H9 (cell line): Measurements from ENCODE around the gene SYNE4. TPM values are rescaled to one million over a fixed set of nuclear protein-coding genes. Genes with fewer than 3 reads are reported as not detected.

Experiments used
- DNase-seq: peaks from one replicate; pipeline ENCODE4 v3.0.0-alpha.2; 2017
- H2AFZ ChIP-seq: one replicate; pipeline ENCODE4 v1.6.1; 2013; ENCODE audit warnings: mild to moderate bottlenecking, low read length, control low read depth, moderate library complexity
- H2AK5ac ChIP-seq: 2 replicates; pipeline ENCODE4 v1.6.1; 2013; ENCODE audit warnings: low read length, control low read depth, mixed read lengths; ENCODE audit not compliant: insufficient read length
- H2BK120ac ChIP-seq: one replicate; pipeline ENCODE4 v1.6.1; 2013; ENCODE audit warnings: low read depth, mild to moderate bottlenecking, low read length, control low read depth, inconsistent platforms; ENCODE audit not compliant: poor library complexity, severe bottlenecking
- H2BK12ac ChIP-seq: 2 replicates; pipeline ENCODE4 v1.6.1; 2013; ENCODE audit warnings: low read length, control low read depth, mixed read lengths, low read depth; ENCODE audit not compliant: insufficient read length
- H2BK15ac ChIP-seq: 2 replicates; pipeline ENCODE4 v1.6.1; 2013; ENCODE audit warnings: low read depth, low read length, control low read depth
- H2BK20ac ChIP-seq: one replicate; pipeline ENCODE4 v1.6.1; 2013; ENCODE audit warnings: low read depth, mild to moderate bottlenecking, low read length, control low read depth, inconsistent platforms; ENCODE audit not compliant: poor library complexity, severe bottlenecking
- H2BK5ac ChIP-seq: 2 replicates; pipeline ENCODE4 v1.6.1; 2013; ENCODE audit warnings: low read length, control low read depth, mixed read lengths; ENCODE audit not compliant: insufficient read length
- H3K14ac ChIP-seq: 2 replicates; pipeline ENCODE4 v1.6.1; 2013; ENCODE audit warnings: low read length, control low read depth; ENCODE audit not compliant: insufficient read depth
- H3K18ac ChIP-seq: 2 replicates; pipeline ENCODE4 v1.6.1; 2013; ENCODE audit warnings: low read depth, mild to moderate bottlenecking, mixed read lengths, low read length, control low read depth; ENCODE audit not compliant: insufficient read length
- H3K23ac ChIP-seq: 2 replicates; pipeline ENCODE4 v1.6.1; 2013; ENCODE audit warnings: low read length, control low read depth, mixed read lengths, low read depth; ENCODE audit not compliant: insufficient read length
- H3K23me2 ChIP-seq: 2 replicates; pipeline ENCODE4 v1.6.1; 2013; ENCODE audit warnings: low read depth, mild to moderate bottlenecking, mixed read lengths, low read length, control low read depth; ENCODE audit not compliant: insufficient read length, poor library complexity, severe bottlenecking
- H3K27ac ChIP-seq: 2 replicates; pipeline ENCODE4 v1.5.1; 2013; ENCODE audit warnings: low read length, control low read depth, mixed read lengths, low read depth; ENCODE audit not compliant: insufficient read length
- H3K27me3 ChIP-seq: 2 replicates; pipeline ENCODE4 v1.6.1; 2013; ENCODE audit warnings: low read length, control low read depth, inconsistent platforms; ENCODE audit not compliant: insufficient read depth
- H3K4ac ChIP-seq: 2 replicates; pipeline ENCODE4 v1.6.1; 2013; ENCODE audit warnings: low read depth, mild to moderate bottlenecking, control low read depth, inconsistent platforms, low read length, moderate library complexity
- H3K4me1 ChIP-seq: 2 replicates; pipeline ENCODE4 v1.6.1; 2013; ENCODE audit warnings: low read length, control low read depth, inconsistent platforms; ENCODE audit not compliant: insufficient read depth
- H3K4me2 ChIP-seq: 2 replicates; pipeline ENCODE4 v1.6.1; 2013; ENCODE audit warnings: low read length, control low read depth, mixed read lengths; ENCODE audit not compliant: insufficient read length, insufficient read depth
- H3K56ac ChIP-seq: 2 replicates; pipeline ENCODE4 v1.6.1; 2013; ENCODE audit warnings: low read depth, mild to moderate bottlenecking, mixed read lengths, low read length, control low read depth; ENCODE audit not compliant: insufficient read length
- H3K79me1 ChIP-seq: 2 replicates; pipeline ENCODE4 v1.6.1; 2013; ENCODE audit warnings: low read depth, mild to moderate bottlenecking, moderate library complexity, low read length, control low read depth, inconsistent platforms; ENCODE audit not compliant: insufficient read depth, poor library complexity, severe bottlenecking
- H3K79me2 ChIP-seq: 2 replicates; pipeline ENCODE4 v1.6.1; 2013; ENCODE audit warnings: low read length, control low read depth, inconsistent platforms; ENCODE audit not compliant: insufficient read depth
- H3K9ac ChIP-seq: 2 replicates; pipeline ENCODE4 v1.6.1; 2013; ENCODE audit warnings: low read length, control low read depth, mixed read lengths; ENCODE audit not compliant: insufficient read length; ENCODE audit errors: extremely low read depth
- H3K9me3 ChIP-seq: one replicate; pipeline ENCODE4 v1.6.1; 2013; ENCODE audit warnings: low read depth, low read length, inconsistent platforms; ENCODE audit not compliant: control insufficient read depth
- H3T11ph ChIP-seq: one replicate; pipeline ENCODE4 v1.6.1; 2013; ENCODE audit warnings: mild to moderate bottlenecking, low read length, control low read depth, inconsistent platforms
- H4K20me1 ChIP-seq: one replicate; pipeline ENCODE4 v1.6.1; 2013; ENCODE audit not compliant: control insufficient read depth, insufficient read length, insufficient read depth
- H4K5ac ChIP-seq: 2 replicates; pipeline ENCODE4 v1.6.1; 2013; ENCODE audit warnings: low read depth, mild to moderate bottlenecking, mixed read lengths, low read length, control low read depth; ENCODE audit not compliant: insufficient read length
- H4K8ac ChIP-seq: replicated peaks from 2 replicates; pipeline ENCODE4 v1.6.1; 2013; ENCODE audit warnings: low read length, control low read depth, mixed read lengths, low read depth; ENCODE audit not compliant: insufficient read length
- H4K91ac ChIP-seq: 2 replicates; pipeline ENCODE4 v1.6.1; 2013; ENCODE audit warnings: low read depth, mild to moderate bottlenecking, moderate library complexity, mixed read lengths, low read length, control low read depth; ENCODE audit not compliant: insufficient read length
- H3K27ac Mint-ChIP-seq, 3 experiments: 2 replicates in 2 of 3; 3 replicates in 1 of 3; pipeline ENCODE4 v1.8.0; 2020 to 2021; ENCODE audit warnings: mixed read lengths in 3 of 3, mild to moderate bottlenecking in 1 of 3, moderate library complexity in 1 of 3
- H3K27me3 Mint-ChIP-seq: 2 replicates; pipeline ENCODE4 v1.8.0; 2021; ENCODE audit warnings: low read depth, mild to moderate bottlenecking, moderate library complexity, mixed read lengths
- H3K36me3 Mint-ChIP-seq, 3 experiments: 2 replicates in 2 of 3; 3 replicates in 1 of 3; pipeline ENCODE4 v1.8.0; 2020 to 2021; ENCODE audit warnings: low read depth in 3 of 3, mixed read lengths in 3 of 3; ENCODE audit not compliant: insufficient read depth in 1 of 3
- H3K4me1 Mint-ChIP-seq, 2 experiments: 2 replicates each; pipeline ENCODE4 v1.8.0; 2020; ENCODE audit warnings: mixed read lengths in 2 of 2
- H3K4me3 Mint-ChIP-seq, 2 experiments: 2 replicates in 1 of 2; 3 replicates in 1 of 2; pipeline ENCODE4 v1.8.0; 2020 to 2021; ENCODE audit warnings: mild to moderate bottlenecking in 2 of 2, mixed read lengths in 2 of 2, moderate library complexity in 1 of 2
- H3K9me3 Mint-ChIP-seq, 2 experiments: 2 replicates in 1 of 2; 3 replicates in 1 of 2; pipeline ENCODE4 v1.8.0; 2020; ENCODE audit warnings: mild to moderate bottlenecking in 2 of 2, mixed read lengths in 2 of 2, moderate library complexity in 1 of 2
- CTCF ChIP-seq: fragments of 200-600 bp; sonication (generic); conservative IDR thresholded peaks from 3 replicates; pipeline ENCODE4 v1.8.0; 2021; ENCODE audit warnings: antibody characterized with exemption, mild to moderate bottlenecking
- whole genome bisulfite sequencing: extraction: QIAGEN DNeasy Blood & Tissue Kit; methylation state at CpG from one replicate; pipeline ENCODE4 v1.1.7; 2013; ENCODE audit warnings: missing lambda C conversion rate, low lambda C conversion rate, mixed read lengths; ENCODE audit not compliant: insufficient read length; ENCODE audit errors: extremely low coverage; 5-methylcytosine and 5-hydroxymethylcytosine counted together
- total RNA-seq: library from RNA; stranded (reverse); gene quantifications from 2 replicates; pipeline ENCODE4 v1.2.1, GENCODE V29; 2021

Gene SYNE4
- total RNA-seq, 1 experiment from 2014 or later, result 19.2 TPM

- no CpG with 5 or more reads among the region's 51 CpGs for WGBS
Observed at GRCh38 chr19:36032251-36033104, 23.9 kb upstream of the SYNE4 start, which contains the start of gene CLIP3. Gene CLIP3, minus strand, starts transcription at chr19:36032873. Its CDS starts 516 bp downstream, at chr19:36032357.

More at GRCh38 chr19:36032251-36033104, 23.9 kb upstream of the SYNE4 start, which contains the start of gene CLIP3:
- Histone ChIP-seq H3K9ac (no peak within 1 kb of the TSS), H3K4ac (no peak within 1 kb of the TSS), H3K27ac (no peak within 1 kb of the TSS), H3K14ac (no peak within 1 kb of the TSS), H3K27me3 (no peaks in the 10 kb centered on the region), H4K8ac (no peak within 1 kb of the TSS), H2BK20ac (no peak within 1 kb of the TSS), H3K23me2 (peaks cover 12% of the 10 kb centered on the region), H3K23ac (no peak within 1 kb of the TSS), H3K4me2 (peak within 1 kb of the TSS; percentile 37), H4K20me1 (no peaks in the 10 kb centered on the region), H2AK5ac (no peak within 1 kb of the TSS), H2AFZ (no peak within 1 kb of the TSS), H3K18ac (no peak within 1 kb of the TSS), H4K5ac (no peak within 1 kb of the TSS), H4K91ac (no peak within 1 kb of the TSS), H2BK15ac (no peak within 1 kb of the TSS), H3T11ph (no peak within 1 kb of the TSS), H3K79me2 (no peaks in the 10 kb centered on the region), H3K4me1 (no peaks in the 10 kb centered on the region; the same call in 1 of the 2 replicates), H2BK12ac (no peak within 1 kb of the TSS), H2BK5ac (no peak within 1 kb of the TSS), H3K9me3 (no peaks in the 10 kb centered on the region), H3K56ac (no peak within 1 kb of the TSS), H3K79me1 (no peaks in the 10 kb centered on the region), H2BK120ac (no peak within 1 kb of the TSS)
- Mint-ChIP-seq H3K27me3 (peaks cover 12% of the 10 kb centered on the region), H3K9me3 (no peaks in the 10 kb centered on the region; a peak in 1 of 5 replicates), H3K4me1 (peaks cover 4 to 7% of the 10 kb centered on the region in 2 experiments; a peak in 3 of 4 replicates), H3K27ac (0 out of 7 replicates have a peak within 1 kb of the TSS, but pooled peaks of 1 of the 3 experiments have one; percentile 48), H3K4me3 (peak within 1 kb of the TSS; percentile 85 to 89), H3K36me3 (peaks cover 0 to 13% (median 6%) of the 10 kb centered on the region in 3 experiments; a peak in 3 of 7 replicates)
- no peak; the same call in 2 of the 3 replicates for TF ChIP-seq CTCF
- peak; percentile 83 for DNase-seq
